ENCODE results near the gene METTL6. TPM values are rescaled to one million over a fixed set of nuclear protein-coding genes. Genes with fewer than 3 reads are reported as not detected.

The METTL6 gene
- total RNA-seq, 1 experiment from 2014 or later: 18.9 TPM

DNA sequence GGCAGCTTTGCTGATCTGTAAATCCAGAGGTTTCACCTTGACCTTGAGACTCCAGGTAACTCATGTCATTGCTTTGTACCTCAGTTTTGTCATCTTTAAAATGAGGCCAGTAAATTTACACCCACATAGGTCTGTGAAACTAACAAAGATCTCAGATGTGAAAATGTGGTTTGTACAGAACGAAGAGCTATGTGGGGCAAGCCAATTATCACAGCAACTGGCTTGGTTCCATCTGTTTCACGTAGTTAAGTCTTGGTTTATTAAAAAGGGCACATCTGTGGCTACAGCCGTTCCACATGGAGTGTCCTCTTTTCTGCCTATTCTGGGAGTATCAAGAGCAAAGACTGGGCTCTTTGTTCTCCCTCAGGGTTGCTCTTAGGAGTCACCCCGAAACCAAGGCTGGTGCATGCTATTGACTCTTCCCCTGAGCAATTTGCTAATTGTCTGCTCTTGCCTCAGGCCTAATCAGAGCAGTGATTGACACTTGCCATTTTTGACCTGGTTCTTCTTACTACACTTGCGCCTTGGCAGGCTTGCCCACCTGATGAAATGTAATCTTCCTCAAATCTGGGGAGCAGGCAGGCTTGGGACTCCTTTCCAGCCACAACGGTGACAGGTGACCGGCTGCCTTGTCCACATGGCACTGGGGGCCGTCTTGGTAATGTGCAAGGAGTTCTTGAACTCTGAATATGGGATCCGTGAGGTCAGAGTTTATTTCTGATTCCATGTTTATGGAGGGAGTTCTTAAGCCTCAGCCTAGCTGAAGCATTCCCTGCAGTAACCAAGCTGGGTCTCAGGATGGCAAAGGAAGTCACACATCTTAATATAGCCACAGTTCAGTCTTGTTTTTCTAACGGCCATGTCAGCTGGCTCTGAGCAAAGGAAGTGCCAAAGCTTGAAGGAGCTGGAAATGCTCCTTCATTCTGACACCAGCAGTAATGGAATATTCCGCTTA, 40.2 kb upstream of the METTL6 start:
- Mint-ChIP-seq H3K9me3 (ENCODE audit: unreplicated experiment) (no peaks in the 10 kb centered on the region), H3K27me3 (ENCODE audit: insufficient read depth, unreplicated experiment) (peaks cover 9% of the 10 kb centered on the region), H3K27ac (ENCODE audit: unreplicated experiment) (no peak overlapping the region), H3K4me1 (ENCODE audit: low read depth, unreplicated experiment) (no peaks in the 10 kb centered on the region), H3K4me3 (ENCODE audit: unreplicated experiment) (no peak overlapping the region), H3K36me3 (ENCODE audit: insufficient read depth, unreplicated experiment) (no peaks in the 10 kb centered on the region)
- H3K27me3 ChIP-seq (replicated peaks; ENCODE audit: control insufficient read depth, insufficient read depth, low read length): no peaks in the 10 kb centered on the region
- ChIA-PET CTCF (no interaction called here), POLR2A (no interaction called here)
- DNase-seq: no peak
- intact Hi-C loops (cut with micrococcal nuclease; ENCODE audit: unreplicated experiment): no loop called here
- no TSS peak for BruUV-seq (replicated peaks)
- no peak overlapping the region for H3K4me3 ChIP-seq (ENCODE audit: low read depth, low read length)
- H3K4me1 ChIP-seq: no peaks in the 10 kb centered on the region
- H3K9me3 ChIP-seq: no peaks in the 10 kb centered on the region
- no peak for TF ChIP-seq CTCF (IDR thresholded peaks at IDR 0.05; ENCODE audit: insufficient read depth in 1 of 2, low read depth in 1 of 2, low read length in 1 of 2, severe bottlenecking in 1 of 2, unreplicated experiment in 1 of 2)
- H3K36me3 ChIP-seq (ENCODE audit: control insufficient read depth, insufficient read depth, low read length): no peaks in the 10 kb centered on the region

GRCh38 chr3:15465876-15466585, 38.7 kb upstream of the METTL6 start:
- Mint-ChIP-seq H3K4me1 (ENCODE audit: low read depth, unreplicated experiment) (no peaks in the 10 kb centered on the region), H3K27ac (ENCODE audit: unreplicated experiment) (no peak overlapping the region), H3K27me3 (ENCODE audit: insufficient read depth, unreplicated experiment) (peaks cover 3% of the 10 kb centered on the region), H3K9me3 (ENCODE audit: unreplicated experiment) (no peaks in the 10 kb centered on the region), H3K4me3 (ENCODE audit: unreplicated experiment) (no peak overlapping the region), H3K36me3 (ENCODE audit: insufficient read depth, unreplicated experiment) (peaks cover 3% of the 10 kb centered on the region)
- no peaks in the 10 kb centered on the region for H3K9me3 ChIP-seq
- CTCF ChIA-PET: interaction anchor here (0.7 kb wide), 1 partner anchor 75 kb away, joined by 5 read pairs; no protein-coding TSS in a partner anchor
- no peaks in the 10 kb centered on the region for H3K27me3 ChIP-seq (replicated peaks; ENCODE audit: control insufficient read depth, insufficient read depth, low read length)
- no peak for DNase-seq
- no peaks in the 10 kb centered on the region for H3K4me1 ChIP-seq
- TF ChIP-seq CTCF (IDR thresholded peaks at IDR 0.05; ENCODE audit: insufficient read depth in 1 of 2, low read depth in 1 of 2, low read length in 1 of 2, severe bottlenecking in 1 of 2, unreplicated experiment in 1 of 2): no peak
- H3K4me3 ChIP-seq (ENCODE audit: low read depth, low read length): no peak overlapping the region
- POLR2A ChIA-PET: no interaction called here
- no TSS peak for BruUV-seq (replicated peaks)
- intact Hi-C loops (cut with micrococcal nuclease; ENCODE audit: unreplicated experiment): no loop called here
- H3K36me3 ChIP-seq (ENCODE audit: control insufficient read depth, insufficient read depth, low read length): no peaks in the 10 kb centered on the region

DNA sequence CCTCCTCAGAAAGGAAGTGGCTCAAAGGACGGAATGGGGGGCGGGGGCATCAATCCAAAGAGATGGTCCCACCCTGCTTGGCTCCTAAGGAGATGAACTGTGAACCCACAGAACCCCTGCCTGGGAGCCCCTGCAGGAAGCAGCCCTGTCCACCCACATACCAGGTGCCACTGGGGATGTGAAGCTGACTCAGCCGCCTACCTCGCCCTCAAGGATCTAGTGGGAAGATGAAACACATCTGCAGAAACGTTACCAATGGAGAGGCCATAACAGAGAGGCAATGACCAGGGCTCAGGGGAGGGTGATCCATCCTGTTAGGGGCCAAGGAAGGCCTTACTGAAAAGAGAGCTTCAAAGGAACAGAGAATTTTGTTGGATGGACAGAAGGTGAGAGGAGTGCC, 35.1 kb upstream of the METTL6 start:
- no peak for TF ChIP-seq CTCF (IDR thresholded peaks at IDR 0.05; ENCODE audit: insufficient read depth in 1 of 2, low read depth in 1 of 2, low read length in 1 of 2, severe bottlenecking in 1 of 2, unreplicated experiment in 1 of 2)
- no peak for DNase-seq
- no peaks in the 10 kb centered on the region for H3K9me3 Mint-ChIP-seq (ENCODE audit: unreplicated experiment)
- no TSS peak for BruUV-seq (replicated peaks)
- ChIA-PET POLR2A (no interaction called here), CTCF (interaction anchor here (0.6 kb wide), 1 partner anchor 1645 kb away, joined by 3 read pairs; no protein-coding TSS in a partner anchor)
- intact Hi-C loops (cut with micrococcal nuclease; ENCODE audit: unreplicated experiment): no loop called here
- Histone ChIP-seq H3K4me3 (ENCODE audit: low read depth, low read length) (no peak overlapping the region), H3K9me3 (no peaks in the 10 kb centered on the region), H3K36me3 (ENCODE audit: control insufficient read depth, insufficient read depth, low read length) (no peaks in the 10 kb centered on the region), H3K27me3 (replicated peaks; ENCODE audit: control insufficient read depth, insufficient read depth, low read length) (no peaks in the 10 kb centered on the region), H3K4me1 (peaks cover 5% of the 10 kb centered on the region)
- H3K27ac Mint-ChIP-seq (ENCODE audit: unreplicated experiment): no peak overlapping the region
- peaks cover 5% of the 10 kb centered on the region for H3K27me3 Mint-ChIP-seq (ENCODE audit: insufficient read depth, unreplicated experiment)
- no peak overlapping the region for H3K4me3 Mint-ChIP-seq (ENCODE audit: unreplicated experiment)
- H3K36me3 Mint-ChIP-seq (ENCODE audit: insufficient read depth, unreplicated experiment): peaks cover 5% of the 10 kb centered on the region
- H3K4me1 Mint-ChIP-seq (ENCODE audit: low read depth, unreplicated experiment): peaks cover 6% of the 10 kb centered on the region
